CD14-positive monocyte (primary cell): ENCODE data around the gene HNRNPH1. TPM values are rescaled to one million over a fixed set of nuclear protein-coding genes. Genes with fewer than 3 reads are reported as not detected.

ENCODE experiments used
- DNase-seq, 3 donors: peaks; one replicate each; pipeline ENCODE4 v3.0.0-alpha.2; 2011 to 2022
- H2AFZ ChIP-seq: 2 replicates; pipeline ENCODE4 v1.6.0; 2012; ENCODE audit warnings: mild to moderate bottlenecking, low read depth, low read length, inconsistent platforms; ENCODE audit not compliant: insufficient read depth, poor library complexity, severe bottlenecking
- H3K27ac ChIP-seq, 2 donors: 1 replicate in 1 of 2; 2 replicates in 1 of 2; pipeline ENCODE4 v1.5.1; 2012 to 2013; ENCODE audit warnings: low read length in 2 of 2, control low read depth in 1 of 2, inconsistent platforms in 1 of 2, low read depth in 1 of 2, mild to moderate bottlenecking in 1 of 2
- H3K27me3 ChIP-seq, 2 donors: one replicate each; pipeline versions ENCODE4 v1.6.0 to v1.6.1; 2011 to 2013; ENCODE audit warnings: low read length in 2 of 2; ENCODE audit not compliant: control insufficient read depth in 2 of 2, insufficient read depth in 2 of 2
- H3K36me3 ChIP-seq, 2 donors: replicated peaks in 1 of 2; 1 replicate in 1 of 2; 2 replicates in 1 of 2; pipeline versions ENCODE4 v1.5.1 to v1.6.1; 2012 to 2013; ENCODE audit warnings: low read length in 2 of 2, control low read depth in 1 of 2, inconsistent platforms in 1 of 2, mild to moderate bottlenecking in 1 of 2; ENCODE audit not compliant: insufficient read depth in 2 of 2, control insufficient read depth in 1 of 2
- H3K4me1 ChIP-seq, 2 donors: 1 replicate in 1 of 2; 2 replicates in 1 of 2; pipeline versions ENCODE4 v1.5.1 to v1.6.1; 2012 to 2013; ENCODE audit warnings: low read length in 2 of 2, control low read depth in 1 of 2, inconsistent platforms in 1 of 2, mild to moderate bottlenecking in 1 of 2, moderate library complexity in 1 of 2; ENCODE audit not compliant: insufficient read depth in 2 of 2, control insufficient read depth in 1 of 2
- H3K4me2 ChIP-seq: replicated peaks from 2 replicates; pipeline ENCODE3; 2012; ENCODE audit warnings: low read length, moderate library complexity, mild to moderate bottlenecking; ENCODE audit not compliant: poor library complexity, severe bottlenecking; ENCODE audit errors: extremely low read depth
- H3K4me3 ChIP-seq, 3 experiments: fragments of 200-600 bp in 1 of 3; sonication (generic) in 1 of 3; replicated peaks in 1 of 3; 1 replicate in 2 of 3; 2 replicates in 1 of 3; pipeline ENCODE4 v1.5.1; 2011 to 2013; ENCODE audit warnings: low read length in 3 of 3, mild to moderate bottlenecking in 3 of 3, control low read depth in 2 of 3, low read depth in 2 of 3, inconsistent platforms in 1 of 3, moderate library complexity in 1 of 3
- H3K79me2 ChIP-seq: 2 replicates; pipeline ENCODE4 v1.6.0; 2012; ENCODE audit warnings: mild to moderate bottlenecking, control low read depth, inconsistent platforms, low read length, moderate library complexity; ENCODE audit not compliant: insufficient read depth
- H3K9ac ChIP-seq: 2 replicates; pipeline ENCODE4 v1.6.0; 2017; ENCODE audit warnings: low read length, mild to moderate bottlenecking; ENCODE audit not compliant: insufficient read depth, poor library complexity, severe bottlenecking
- H3K9me3 ChIP-seq, 2 donors: replicated peaks in 1 of 2; 1 replicate in 1 of 2; 2 replicates in 1 of 2; pipeline versions ENCODE4 v1.5.1 to v1.6.1; 2012 to 2013; ENCODE audit warnings: low read length in 2 of 2, control low read depth in 1 of 2; ENCODE audit not compliant: control insufficient read depth in 1 of 2, insufficient read depth in 1 of 2
- H4K20me1 ChIP-seq: 2 replicates; pipeline ENCODE4 v1.6.0; 2012; ENCODE audit warnings: mild to moderate bottlenecking, low read length, control low read depth, moderate library complexity; ENCODE audit not compliant: insufficient read depth
- H3K27ac Mint-ChIP-seq, 7 donors: one replicate each; pipeline ENCODE4 v1.8.0; 2020; ENCODE audit warnings: mild to moderate bottlenecking in 7 of 7, mixed read lengths in 7 of 7, moderate library complexity in 6 of 7, inconsistent platforms in 2 of 7
- H3K27me3 Mint-ChIP-seq, 3 donors: one replicate each; pipeline ENCODE4 v1.8.0; 2021 to 2022; ENCODE audit warnings: low read depth in 3 of 3, mild to moderate bottlenecking in 3 of 3, mixed read lengths in 3 of 3, moderate library complexity in 3 of 3, inconsistent platforms in 1 of 3
- H3K36me3 Mint-ChIP-seq, 2 donors: one replicate each; pipeline ENCODE4 v1.8.0; 2020; ENCODE audit warnings: mixed read lengths in 2 of 2, inconsistent platforms in 1 of 2, mild to moderate bottlenecking in 1 of 2
- H3K4me1 Mint-ChIP-seq: one replicate; pipeline ENCODE4 v1.8.0; 2020; ENCODE audit warnings: mild to moderate bottlenecking, mixed read lengths
- H3K4me3 Mint-ChIP-seq, 2 donors: one replicate each; pipeline ENCODE4 v1.8.0; 2020; ENCODE audit warnings: mild to moderate bottlenecking in 2 of 2, mixed read lengths in 2 of 2, moderate library complexity in 1 of 2
- H3K9me3 Mint-ChIP-seq, 7 donors: one replicate each; pipeline ENCODE4 v1.8.0; 2020 to 2022; ENCODE audit warnings: mixed read lengths in 7 of 7, mild to moderate bottlenecking in 6 of 7, moderate library complexity in 6 of 7, inconsistent platforms in 2 of 7
- CTCF ChIP-seq: fragments of 200-600 bp; IDR thresholded peaks from one replicate; pipeline ENCODE4 v1.8.0; 2022; ENCODE audit warnings: antibody characterized with exemption, mild to moderate bottlenecking
- whole genome bisulfite sequencing: methylation state at CpG from one replicate; pipeline ENCODE4 v1.1.5; 2013; ENCODE audit warnings: missing lambda C conversion rate; ENCODE audit not compliant: insufficient coverage; 5-methylcytosine and 5-hydroxymethylcytosine counted together
- intact Hi-C, 2 donors: fragments of 100-400 bp; cut with micrococcal nuclease; formaldehyde crosslinking; loops; one replicate each; pipeline versions ENCODE4 v1.15.0 to v1.15.1; 2023
- polyA plus RNA-seq, 3 donors: library from polyadenylated mRNA; depleted of rRNA in 1 of 3; unstranded in 2 of 3; stranded (reverse) in 1 of 3; fragments of 300-500 nt in 2 of 3; fragments of >200 nt in 1 of 3; fragmentation: Illumina TruSeq in 2 of 3; gene quantifications; 1 replicate in 2 of 3; 2 replicates in 1 of 3; pipeline ENCODE4 v1.2.3, GENCODE V29; 2012 to 2021

HNRNPH1 gene
- polyA plus RNA-seq, 3 donors: 47.4 to 522 (median 51.9) TPM

- Mint-ChIP-seq H3K27ac (peak overlapping the region in 3 of 7 donors; percentile 21 to 59 (median 39)), H3K27me3 (no peaks in the 10 kb centered on the region), H3K4me1 (peaks cover 2% of the 10 kb centered on the region), H3K4me3 (peak overlapping the region in 1 of 2 donors; percentile 53), H3K36me3 (peaks cover 85 to 94% of the 10 kb centered on the region in 2 donors), H3K9me3 (no peaks in the 10 kb centered on the region)
- H3K27me3 ChIP-seq: no peaks in the 10 kb centered on the region
- H4K20me1 ChIP-seq: peaks cover 97% of the 10 kb centered on the region
- H3K79me2 ChIP-seq: peaks cover 57% of the 10 kb centered on the region
- 100% methylated on average over 3 of the region's 8 CpGs for WGBS
- no peaks in the 10 kb centered on the region for H3K9me3 ChIP-seq
- H3K4me3 ChIP-seq: no peak overlapping the region
- no peak overlapping the region for H3K9ac ChIP-seq
- H3K4me1 ChIP-seq: no peaks in the 10 kb centered on the region
- H3K36me3 ChIP-seq: peaks cover 95 to 100% of the 10 kb centered on the region in 2 donors
- no peak overlapping the region for H2AFZ ChIP-seq
- no peak for DNase-seq
- TF ChIP-seq CTCF: no peak
- intact Hi-C loops: no loop called here
- no peak overlapping the region for H3K4me2 ChIP-seq
- H3K27ac ChIP-seq: no peak overlapping the region
Measured at GRCh38 chr5:179613460-179614071, 9.9 kb downstream of the HNRNPH1 start.

- H3K27ac Mint-ChIP-seq: peak overlapping the region in 5 of 7 donors; percentile 10 to 68 (median 54)
Measured at GRCh38 chr5:179612577-179613459, 10.7 kb downstream of the HNRNPH1 start.

More at GRCh38 chr5:179612577-179613459, 10.7 kb downstream of the HNRNPH1 start:
- Histone ChIP-seq H3K9me3 (no peaks in the 10 kb centered on the region), H3K4me3 (no peak overlapping the region), H3K36me3 (peaks cover 91 to 100% of the 10 kb centered on the region in 2 donors), H3K4me1 (no peaks in the 10 kb centered on the region), H3K79me2 (peaks cover 50% of the 10 kb centered on the region), H2AFZ (no peak overlapping the region), H3K9ac (no peak overlapping the region), H3K4me2 (no peak overlapping the region), H4K20me1 (peaks cover 97% of the 10 kb centered on the region), H3K27me3 (no peaks in the 10 kb centered on the region), H3K27ac (no peak overlapping the region)
- no peak overlapping the region for H3K4me3 Mint-ChIP-seq
- H3K27me3 Mint-ChIP-seq: no peaks in the 10 kb centered on the region
- DNase-seq: no peak
- intact Hi-C loops: no loop called here
- H3K36me3 Mint-ChIP-seq: peaks cover 80 to 92% of the 10 kb centered on the region in 2 donors
- peaks cover 7% of the 10 kb centered on the region for H3K4me1 Mint-ChIP-seq
- no peaks in the 10 kb centered on the region for H3K9me3 Mint-ChIP-seq
- no peak for TF ChIP-seq CTCF
- 97% methylated on average over 13 of the region's 21 CpGs for WGBS
